Measurements from ENCODE around the gene PCDH9.

GRCh38 chr13:67258482-67258881, 28.3 kb upstream of the PCDH9 start:
- TF ChIP-seq POLR2A (IDR thresholded peaks at IDR 0.05) (no peak), CTCF (IDR thresholded peaks at IDR 0.05) (no peak)
